HG03103 (cell line): ENCODE measurements around the gene TFCP2.
A peak's percentile ranks its signal among the peaks of the same experiment; 100 is the strongest.

Experiments used
- ATAC-seq: cut with Tn5 transposase; IDR thresholded peaks from one replicate; pipeline ENCODE4 v1.9.1; 2021; ENCODE audit warnings: low read depth; ENCODE audit not compliant: unreplicated experiment

TFCP2 gene

DNA sequence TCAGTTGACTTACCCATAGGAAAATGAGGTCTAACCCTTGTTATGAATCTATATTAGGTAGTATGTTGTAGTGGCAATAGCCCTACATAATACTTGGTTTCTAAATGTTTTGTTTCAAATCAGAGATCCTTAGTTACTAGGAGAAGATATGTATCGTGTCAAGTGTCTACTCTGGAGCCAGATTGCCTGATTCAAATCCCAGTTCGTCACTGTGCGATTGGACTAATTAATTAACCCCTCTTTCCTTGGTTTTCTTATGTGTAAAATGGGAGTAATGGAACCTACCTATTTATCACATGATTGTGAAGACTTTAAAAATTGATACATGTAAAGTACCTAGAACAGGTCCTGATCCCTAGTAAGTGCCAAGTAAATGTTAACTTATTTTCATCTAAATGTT lies 123.4 kb downstream of the TFCP2 start:
- ATAC-seq: no peak

GRCh38 chr12:51048661-51049251 lies 124.2 kb downstream of the TFCP2 start:
- ATAC-seq: no peak

- peak; percentile 94 for ATAC-seq
Observed at GRCh38 chr12:51047655-51048540, 125.0 kb downstream of the TFCP2 start, which contains the start of gene LETMD1. LETMD1 (plus strand) TSS chr12:51048327; CDS start chr12:51048357, 30 bp downstream.
